ENCODE results near the gene CLDN9. TPM values are rescaled to one million over a fixed set of nuclear protein-coding genes. Genes with fewer than 3 reads are reported as not detected.

CLDN9 gene
- total RNA-seq, 2 donors from 2014 or later, result 0.91 TPM; not detected in 1

DNA sequence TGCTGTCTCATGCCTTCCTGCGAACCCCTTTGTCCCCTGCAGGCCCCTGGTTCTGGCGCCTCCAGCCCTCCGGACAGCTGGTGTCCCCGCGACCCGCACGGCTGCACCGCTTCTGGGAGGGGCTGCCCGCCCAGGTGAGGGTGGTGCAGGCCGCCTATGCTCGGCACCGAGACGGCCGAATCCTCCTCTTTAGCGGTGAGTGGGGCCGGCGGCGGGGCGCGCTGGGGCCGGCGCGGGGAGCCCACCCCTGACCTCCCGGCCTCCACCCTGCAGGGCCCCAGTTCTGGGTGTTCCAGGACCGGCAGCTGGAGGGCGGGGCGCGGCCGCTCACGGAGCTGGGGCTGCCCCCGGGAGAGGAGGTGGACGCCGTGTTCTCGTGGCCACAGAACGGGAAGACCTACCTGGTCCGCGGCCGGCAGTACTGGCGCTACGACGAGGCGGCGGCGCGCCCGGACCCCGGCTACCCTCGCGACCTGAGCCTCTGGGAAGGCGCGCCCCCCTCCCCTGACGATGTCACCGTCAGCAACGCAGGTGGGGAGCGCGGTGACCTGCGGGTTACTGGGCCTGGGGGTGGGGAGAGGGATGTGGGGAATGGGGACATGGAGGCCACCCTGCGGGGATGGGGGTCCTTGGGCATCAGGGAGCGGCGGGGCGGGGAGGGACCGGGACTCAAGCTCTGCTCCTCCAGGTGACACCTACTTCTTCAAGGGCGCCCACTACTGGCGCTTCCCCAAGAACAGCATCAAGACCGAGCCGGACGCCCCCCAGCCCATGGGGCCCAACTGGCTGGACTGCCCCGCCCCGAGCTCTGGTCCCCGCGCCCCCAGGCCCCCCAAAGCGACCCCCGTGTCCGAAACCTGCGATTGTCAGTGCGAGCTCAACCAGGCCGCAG lies 45.7 kb downstream of the CLDN9 start:
- peak overlapping the region; percentile 74 to 76 for H3K27ac ChIP-seq
- peak overlapping the region; percentile 92 to 93 for H3K4me3 ChIP-seq
- peaks cover 7% of the 10 kb centered on the region for H3K4me1 ChIP-seq (replicated peaks)
- H3K36me3 ChIP-seq, result no peaks in the 10 kb centered on the region
- H3K27me3 ChIP-seq (replicated peaks; ENCODE audit: insufficient read depth), result no peaks in the 10 kb centered on the region
- WGBS, result 12% methylated on average over 35 of the region's 77 CpGs
- no peak for TF ChIP-seq POLR2A (IDR thresholded peaks at IDR 0.05)
- TF ChIP-seq, protein P1, sequence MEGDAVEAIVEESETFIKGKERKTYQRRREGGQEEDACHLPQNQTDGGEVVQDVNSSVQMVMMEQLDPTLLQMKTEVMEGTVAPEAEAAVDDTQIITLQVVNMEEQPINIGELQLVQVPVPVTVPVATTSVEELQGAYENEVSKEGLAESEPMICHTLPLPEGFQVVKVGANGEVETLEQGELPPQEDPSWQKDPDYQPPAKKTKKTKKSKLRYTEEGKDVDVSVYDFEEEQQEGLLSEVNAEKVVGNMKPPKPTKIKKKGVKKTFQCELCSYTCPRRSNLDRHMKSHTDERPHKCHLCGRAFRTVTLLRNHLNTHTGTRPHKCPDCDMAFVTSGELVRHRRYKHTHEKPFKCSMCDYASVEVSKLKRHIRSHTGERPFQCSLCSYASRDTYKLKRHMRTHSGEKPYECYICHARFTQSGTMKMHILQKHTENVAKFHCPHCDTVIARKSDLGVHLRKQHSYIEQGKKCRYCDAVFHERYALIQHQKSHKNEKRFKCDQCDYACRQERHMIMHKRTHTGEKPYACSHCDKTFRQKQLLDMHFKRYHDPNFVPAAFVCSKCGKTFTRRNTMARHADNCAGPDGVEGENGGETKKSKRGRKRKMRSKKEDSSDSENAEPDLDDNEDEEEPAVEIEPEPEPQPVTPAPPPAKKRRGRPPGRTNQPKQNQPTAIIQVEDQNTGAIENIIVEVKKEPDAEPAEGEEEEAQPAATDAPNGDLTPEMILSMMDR (IDR thresholded peaks at IDR 0.05), result peak in 1 of 4 experiments; percentile 26
- intact Hi-C loops (cut with DNase I), result loop anchor here (5.0 kb wide), 1 partner anchor 69 kb away; no protein-coding TSS in a partner anchor
- peak; percentile 47 for DNase-seq (ENCODE audit: low spot score)
- no peaks in the 10 kb centered on the region for H3K9me3 ChIP-seq

DNA sequence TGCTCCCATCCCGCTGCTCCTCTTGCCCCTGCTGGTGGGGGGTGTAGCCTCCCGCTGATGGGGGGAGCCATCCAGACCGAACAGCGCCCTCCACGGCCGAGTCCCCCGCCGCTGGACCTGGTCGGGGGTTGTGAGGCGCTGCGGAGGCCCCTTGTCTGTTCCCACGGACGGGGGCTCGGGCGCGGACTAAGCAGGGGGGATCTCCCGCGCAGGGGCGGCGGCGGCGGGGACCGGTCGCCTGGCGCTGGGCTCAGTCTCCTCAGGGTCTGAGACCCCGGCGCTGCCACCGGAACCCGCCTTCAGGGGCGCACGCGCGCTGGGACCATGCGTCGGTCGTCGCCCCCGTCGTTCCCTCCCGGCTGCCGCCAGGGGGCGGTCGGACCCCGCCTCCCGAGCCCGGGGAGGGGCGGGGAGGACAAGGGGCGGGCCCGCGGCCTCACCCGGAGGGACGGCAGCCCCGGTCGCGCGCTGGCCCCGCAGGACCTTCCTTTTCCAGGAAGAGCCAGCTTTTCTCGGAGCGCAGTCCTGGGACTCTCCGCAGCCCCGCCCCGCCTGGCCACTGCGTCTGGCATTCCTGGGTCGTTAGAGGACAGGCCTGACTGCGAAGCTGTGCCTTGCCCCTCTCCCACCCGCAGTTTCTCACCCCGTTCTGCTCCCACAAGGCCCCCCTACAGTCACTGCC lies 46.5 kb downstream of the CLDN9 start:
- H3K36me3 ChIP-seq, result no peaks in the 10 kb centered on the region
- no peaks in the 10 kb centered on the region for H3K27me3 ChIP-seq (replicated peaks; ENCODE audit: insufficient read depth)
- DNase-seq (ENCODE audit: low spot score), result peak; percentile 72
- WGBS, result 2% methylated on average over 55 of the region's 67 CpGs
- intact Hi-C loops (cut with DNase I), result loop anchor here (5.0 kb wide), 1 partner anchor 68 kb away; no protein-coding TSS in a partner anchor
- TF ChIP-seq, protein P1 (IDR thresholded peaks at IDR 0.05), result peak; percentile 86 to 98 (median 97)
- TF ChIP-seq POLR2AphosphoS5 (IDR thresholded peaks at IDR 0.05) (peak; percentile 66), POLR2A (IDR thresholded peaks at IDR 0.05) (peak; percentile 19)
- peaks cover 7% of the 10 kb centered on the region for H3K4me1 ChIP-seq (replicated peaks)
- no peaks in the 10 kb centered on the region for H3K9me3 ChIP-seq
- peak overlapping the region; percentile 74 to 76 for H3K27ac ChIP-seq
- peak overlapping the region; percentile 92 to 93 for H3K4me3 ChIP-seq

DNA sequence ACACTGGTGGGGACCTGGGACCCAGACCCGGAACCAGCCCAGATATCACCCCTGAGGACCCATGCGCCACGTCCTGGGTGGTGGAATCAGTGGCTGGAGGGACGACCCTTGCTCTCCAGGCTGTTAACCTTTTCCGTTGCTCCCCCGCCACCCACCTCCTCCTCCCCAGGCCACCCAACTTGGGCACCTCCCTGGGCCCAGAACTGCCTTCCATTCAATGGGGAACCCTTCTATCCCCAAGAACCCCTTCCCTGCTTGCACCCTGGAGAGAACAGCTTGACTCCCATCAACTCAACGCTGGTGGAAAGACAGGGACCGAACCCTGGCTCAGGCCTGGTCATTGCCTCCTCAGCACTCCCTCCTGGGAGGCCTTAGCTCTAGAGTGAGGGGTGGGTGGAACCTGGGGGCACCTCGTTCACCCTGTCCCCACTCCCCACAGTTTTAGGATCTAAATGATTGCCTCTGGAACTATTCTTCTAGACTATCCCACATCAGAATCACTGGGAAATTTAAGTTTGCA lies 47.1 kb downstream of the CLDN9 start:
- peak overlapping the region; percentile 74 to 76 for H3K27ac ChIP-seq
- TF ChIP-seq POLR2AphosphoS5 (IDR thresholded peaks at IDR 0.05) (no peak), POLR2A (IDR thresholded peaks at IDR 0.05) (no peak)
- TF ChIP-seq, protein P1 (IDR thresholded peaks at IDR 0.05), result no peak
- peaks cover 7% of the 10 kb centered on the region for H3K4me1 ChIP-seq (replicated peaks)
- no peaks in the 10 kb centered on the region for H3K27me3 ChIP-seq (replicated peaks; ENCODE audit: insufficient read depth)
- H3K4me3 ChIP-seq, result peak overlapping the region; percentile 92 to 93
- H3K36me3 ChIP-seq, result no peaks in the 10 kb centered on the region
- no peaks in the 10 kb centered on the region for H3K9me3 ChIP-seq
- DNase-seq (ENCODE audit: low spot score), result no peak
- intact Hi-C loops (cut with DNase I), result loop anchor here (2.0 to 5.0 kb wide), 2 partner anchors 68 to 107 kb away; no protein-coding TSS in a partner anchor
- 57% methylated on average over 9 of the region's 9 CpGs for WGBS

DNA sequence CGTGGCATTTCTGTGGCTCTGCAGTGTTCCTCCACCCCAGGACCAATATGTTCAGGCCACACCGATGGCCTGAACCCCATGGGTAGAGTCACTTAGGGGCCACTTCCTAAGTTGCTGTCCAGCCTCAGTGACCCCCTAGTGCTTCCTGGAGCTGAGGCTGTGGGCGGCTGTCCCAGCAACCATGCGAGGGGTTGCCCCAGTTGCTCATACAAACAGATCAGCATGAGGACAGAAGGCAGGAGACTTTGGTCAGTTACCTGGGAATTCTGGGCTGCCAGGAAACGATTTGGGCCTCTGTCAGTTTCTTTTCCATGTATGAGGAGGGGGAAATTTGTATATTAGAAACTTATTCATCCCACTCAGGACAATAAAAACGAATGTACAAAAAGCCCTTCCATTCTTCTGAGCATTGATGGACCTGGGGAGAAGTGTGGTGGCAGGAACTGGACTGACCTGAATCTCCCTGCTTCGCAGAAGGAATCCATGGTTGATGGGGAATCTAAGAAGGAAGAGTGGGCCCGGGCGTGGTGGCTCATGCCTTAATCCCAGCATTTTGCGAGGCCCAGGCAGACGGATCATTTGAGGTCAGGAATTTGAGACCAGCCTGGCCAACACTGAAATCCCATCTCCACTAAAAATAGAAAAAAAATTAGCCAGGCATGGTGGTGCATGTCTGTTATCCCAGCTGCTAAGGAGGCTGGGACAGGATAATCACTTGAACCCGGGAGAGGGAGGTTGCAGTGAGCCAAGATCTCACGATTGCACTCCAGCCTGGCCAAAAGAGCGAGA lies 47.8 kb downstream of the CLDN9 start:
- 74% methylated on average over 14 of the region's 14 CpGs for WGBS
- intact Hi-C loops (cut with DNase I), result loop anchor here (2.0 kb wide), 1 partner anchor 106 kb away; no protein-coding TSS in a partner anchor
- no peaks in the 10 kb centered on the region for H3K36me3 ChIP-seq
- no peak overlapping the region for H3K4me3 ChIP-seq
- DNase-seq (ENCODE audit: low spot score), result no peak
- TF ChIP-seq POLR2AphosphoS5 (IDR thresholded peaks at IDR 0.05) (no peak), POLR2A (IDR thresholded peaks at IDR 0.05) (no peak)
- TF ChIP-seq, protein P1 (IDR thresholded peaks at IDR 0.05), result no peak
- H3K27me3 ChIP-seq (replicated peaks; ENCODE audit: insufficient read depth), result no peaks in the 10 kb centered on the region
- H3K27ac ChIP-seq, result no peak overlapping the region
- peaks cover 7% of the 10 kb centered on the region for H3K4me1 ChIP-seq (replicated peaks)
- H3K9me3 ChIP-seq, result no peaks in the 10 kb centered on the region
